ENCODE results near the gene SKIL.

Gene SKIL

DNA sequence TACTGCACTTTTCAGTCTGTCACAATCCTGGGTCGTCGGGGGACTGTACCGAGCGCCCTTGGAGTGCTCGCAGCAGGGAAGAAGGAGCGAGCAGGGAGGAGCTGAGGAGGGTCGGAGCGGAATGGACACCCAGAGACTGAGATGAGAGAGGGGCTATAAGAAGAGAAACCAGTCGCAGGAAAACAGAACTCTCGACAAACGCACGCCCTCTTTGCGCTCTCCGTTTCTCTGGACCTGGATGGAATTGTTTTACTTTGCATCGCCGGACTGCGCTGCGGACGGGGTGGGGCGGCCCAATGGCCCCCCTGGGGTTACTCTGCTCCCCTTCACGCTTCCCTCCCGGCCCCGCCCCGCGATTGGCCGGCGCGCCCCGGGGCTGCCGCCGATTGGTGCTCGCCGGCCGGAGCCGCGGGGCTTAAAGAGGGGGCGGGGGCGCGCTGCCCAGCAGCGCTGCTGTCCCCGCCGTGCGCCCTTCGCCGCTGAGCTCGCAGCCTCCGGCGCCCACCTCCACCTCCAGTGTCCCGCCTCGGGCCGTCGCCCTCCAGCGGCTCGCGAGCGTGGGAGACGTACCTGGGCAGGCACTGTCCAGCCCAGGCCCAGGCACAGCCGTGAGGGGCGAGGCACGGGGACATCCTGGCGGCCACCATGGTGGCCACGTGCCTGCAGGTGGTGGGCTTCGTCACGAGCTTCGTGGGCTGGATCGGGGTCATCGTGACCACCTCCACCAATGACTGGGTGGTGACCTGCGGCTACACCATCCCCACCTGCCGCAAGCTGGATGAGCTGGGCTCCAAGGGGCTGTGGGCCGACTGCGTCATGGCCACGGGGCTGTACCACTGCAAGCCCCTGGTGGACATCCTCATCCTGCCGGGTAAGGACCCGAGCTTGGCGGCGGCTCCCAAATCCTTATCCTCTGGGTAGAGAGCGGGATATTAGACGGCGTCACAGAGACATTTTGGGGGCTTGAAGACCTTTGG is 61.2 kb downstream of the SKIL start, which contains the start of gene CLDN11:
CLDN11 (plus strand) TSS at position 447 of the 977 bp plus-strand sequence; CDS start at position 646, 199 bp downstream.
- Histone ChIP-seq H3K4me2 (ENCODE audit: low read length) (no peak within 1 kb of the TSS), H3K9me2 (ENCODE audit: low read depth, low read length) (no peaks in the 10 kb centered on the region), H3F3A (ENCODE audit: insufficient read depth, low read length) (no peaks in the 10 kb centered on the region), H2AFZ (ENCODE audit: low read length) (no peak within 1 kb of the TSS), H3K27me3 (ENCODE audit: insufficient read depth, low read length) (no peaks in the 10 kb centered on the region), H3K27ac (ENCODE audit: low read depth, low read length, poor library complexity, severe bottlenecking) (no peak within 1 kb of the TSS), H4K20me1 (ENCODE audit: insufficient read depth, low read length) (no peaks in the 10 kb centered on the region), H3K4me1 (ENCODE audit: insufficient read depth, low read length, severe bottlenecking) (no peaks in the 10 kb centered on the region), H3K36me3 (ENCODE audit: insufficient read depth, low read length) (no peaks in the 10 kb centered on the region), H3K4me3 (ENCODE audit: low read depth, low read length, poor library complexity, severe bottlenecking) (no peak within 1 kb of the TSS), H3K79me2 (ENCODE audit: insufficient read depth, low read length) (no peaks in the 10 kb centered on the region), H3K9ac (ENCODE audit: low read length) (no peak within 1 kb of the TSS), H3K9me3 (ENCODE audit: low read length) (no peaks in the 10 kb centered on the region)
- TF ChIP-seq EZH2 (IDR thresholded peaks at IDR 0.05; ENCODE audit: borderline replicate concordance, low read length) (no peak), CTCF (IDR thresholded peaks at IDR 0.05; ENCODE audit: low read length) (no peak)

GRCh38 chr3:170419557-170420087 is 62.1 kb downstream of the SKIL start:
- Histone ChIP-seq H3K9ac (ENCODE audit: low read length) (no peak overlapping the region), H3K4me2 (ENCODE audit: low read length) (no peak overlapping the region), H3K27ac (ENCODE audit: low read depth, low read length, poor library complexity, severe bottlenecking) (no peak overlapping the region)

GRCh38 chr3:170420307-170420821 is 62.8 kb downstream of the SKIL start:
- H3K9me2 ChIP-seq (ENCODE audit: low read depth, low read length) = no peaks in the 10 kb centered on the region
- no peaks in the 10 kb centered on the region for H3K4me1 ChIP-seq (ENCODE audit: insufficient read depth, low read length, severe bottlenecking)
- H3K4me3 ChIP-seq (ENCODE audit: low read depth, low read length, poor library complexity, severe bottlenecking) = no peak overlapping the region
- no peaks in the 10 kb centered on the region for H3K27me3 ChIP-seq (ENCODE audit: insufficient read depth, low read length)
- no peak overlapping the region for H3K9ac ChIP-seq (ENCODE audit: low read length)
- no peaks in the 10 kb centered on the region for H3K79me2 ChIP-seq (ENCODE audit: insufficient read depth, low read length)
- H3K36me3 ChIP-seq (ENCODE audit: insufficient read depth, low read length) = no peaks in the 10 kb centered on the region
- H4K20me1 ChIP-seq (ENCODE audit: insufficient read depth, low read length) = no peaks in the 10 kb centered on the region
- no peak for TF ChIP-seq CTCF (IDR thresholded peaks at IDR 0.05; ENCODE audit: low read length)
- no peak for TF ChIP-seq EZH2 (IDR thresholded peaks at IDR 0.05; ENCODE audit: borderline replicate concordance, low read length)
- H2AFZ ChIP-seq (ENCODE audit: low read length) = no peak overlapping the region
- no peaks in the 10 kb centered on the region for H3K9me3 ChIP-seq (ENCODE audit: low read length)
- no peak overlapping the region for H3K27ac ChIP-seq (ENCODE audit: low read depth, low read length, poor library complexity, severe bottlenecking)
- H3K4me2 ChIP-seq (ENCODE audit: low read length) = no peak overlapping the region
- no peaks in the 10 kb centered on the region for H3F3A ChIP-seq (ENCODE audit: insufficient read depth, low read length)

More at GRCh38 chr3:170419557-170420087, 62.1 kb downstream of the SKIL start:
- Histone ChIP-seq H3K27me3 (ENCODE audit: insufficient read depth, low read length) (no peaks in the 10 kb centered on the region), H3K4me1 (ENCODE audit: insufficient read depth, low read length, severe bottlenecking) (no peaks in the 10 kb centered on the region), H3K36me3 (ENCODE audit: insufficient read depth, low read length) (no peaks in the 10 kb centered on the region), H3F3A (ENCODE audit: insufficient read depth, low read length) (no peaks in the 10 kb centered on the region), H2AFZ (ENCODE audit: low read length) (no peak overlapping the region), H3K79me2 (ENCODE audit: insufficient read depth, low read length) (no peaks in the 10 kb centered on the region), H3K9me2 (ENCODE audit: low read depth, low read length) (no peaks in the 10 kb centered on the region), H3K9me3 (ENCODE audit: low read length) (no peaks in the 10 kb centered on the region), H3K4me3 (ENCODE audit: low read depth, low read length, poor library complexity, severe bottlenecking) (no peak overlapping the region), H4K20me1 (ENCODE audit: insufficient read depth, low read length) (no peaks in the 10 kb centered on the region)
- TF ChIP-seq EZH2 (IDR thresholded peaks at IDR 0.05; ENCODE audit: borderline replicate concordance, low read length) = no peak
- TF ChIP-seq CTCF (IDR thresholded peaks at IDR 0.05; ENCODE audit: low read length) = no peak

Measured in OCI-LY1 (cell line).